Thyroid gland (tissue), 4 donors: Measurements from ENCODE around the gene VAV3.

ENCODE experiments used
- CTCF ChIP-seq, 6 experiments: fragments of 200-600 bp in 3 of 6; fragments of 450-650 bp in 3 of 6; sonication (generic) in 3 of 6; IDR thresholded peaks; one replicate each; pipeline ENCODE4 v1.5.1; 2016 to 2019; ENCODE audit warnings: antibody characterized with exemption in 6 of 6, mild to moderate bottlenecking in 2 of 6, inconsistent platforms in 1 of 6, moderate library complexity in 1 of 6
- POLR2A ChIP-seq, 2 donors: fragments of 450-650 bp; IDR thresholded peaks; one replicate each; pipeline ENCODE4 v1.6.1; 2017; ENCODE audit warnings: antibody characterized with exemption in 2 of 2, mild to moderate bottlenecking in 2 of 2, moderate library complexity in 1 of 2

DNA sequence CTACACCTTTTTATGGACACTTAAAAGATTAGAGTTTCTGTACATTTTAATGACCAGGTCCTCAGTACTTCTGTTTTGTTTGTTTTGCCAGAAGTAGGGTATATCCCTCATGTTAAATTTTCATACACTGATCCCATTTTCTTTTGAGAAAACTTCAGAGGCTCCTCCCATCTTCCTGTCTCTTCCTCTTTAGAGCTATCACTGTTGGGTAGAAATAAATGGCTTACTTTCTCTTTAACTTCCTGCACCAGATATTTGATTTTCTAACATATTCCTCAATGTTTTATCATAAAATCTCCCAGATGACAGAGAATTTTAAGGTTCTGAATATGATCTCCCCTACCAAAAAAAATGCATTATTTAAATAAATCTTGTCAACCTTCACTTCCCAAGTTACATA lies 23.4 kb downstream of the VAV3 start:
- TF ChIP-seq CTCF (IDR thresholded peaks at IDR 0.05) = no peak
- TF ChIP-seq POLR2A (IDR thresholded peaks at IDR 0.05) = no peak
